GM19438 (cell line): ENCODE measurements around the gene PPP2R5A.
"Not testable (repeated sequence)": the region's sequence is repeated elsewhere in the genome, so short reads cannot be mapped to it uniquely, and the experiment has no call there.

ENCODE experiments used
- ATAC-seq: cut with Tn5 transposase; IDR thresholded peaks from one replicate; pipeline ENCODE4 v1.9.1; 2021; ENCODE audit warnings: low read depth; ENCODE audit not compliant: unreplicated experiment

The PPP2R5A gene

DNA sequence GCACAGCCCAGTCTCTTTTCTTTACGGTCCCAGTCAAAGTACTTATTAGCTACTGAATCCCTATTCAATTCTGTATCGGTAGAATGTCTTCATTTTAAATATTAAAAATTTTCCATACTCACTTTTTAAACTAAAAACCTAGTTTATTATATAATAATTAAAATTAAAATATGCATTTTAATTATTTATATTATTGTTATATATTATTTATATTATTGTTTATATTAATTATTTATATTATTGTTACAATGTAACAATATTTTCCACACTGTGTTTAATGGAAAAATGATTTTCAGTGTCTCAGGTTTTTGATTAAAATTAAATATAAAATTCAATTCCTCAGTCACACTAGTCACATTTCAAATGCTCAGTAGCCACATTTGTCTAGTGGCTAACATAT is 18.2 kb upstream of the PPP2R5A start:
- no peak for ATAC-seq

DNA sequence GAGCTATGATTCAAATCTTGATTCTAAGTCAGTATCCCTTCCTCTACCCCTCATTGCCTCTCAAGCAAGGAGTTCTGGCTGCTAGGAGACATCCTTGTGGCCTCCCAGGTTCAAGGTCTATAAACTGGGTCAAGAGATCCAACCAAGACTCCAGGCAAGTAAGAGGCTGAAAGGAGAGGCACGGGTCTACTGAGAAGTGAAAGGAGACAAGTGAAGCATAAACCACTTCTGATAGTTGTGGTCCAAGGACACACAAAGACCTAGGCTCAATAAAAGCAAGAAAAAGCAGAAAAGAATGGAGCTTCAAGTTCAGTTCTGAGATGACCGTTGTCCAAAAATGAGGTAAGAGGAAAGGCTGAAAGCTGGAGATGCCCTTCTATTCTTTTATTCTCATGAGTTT is 17.8 kb upstream of the PPP2R5A start:
- ATAC-seq: no peak

GRCh38 chr1:212269306-212269705 is 15.9 kb upstream of the PPP2R5A start:
- ATAC-seq: no peak

GRCh38 chr1:212270564-212270963 is 14.6 kb upstream of the PPP2R5A start:
- no peak for ATAC-seq

DNA sequence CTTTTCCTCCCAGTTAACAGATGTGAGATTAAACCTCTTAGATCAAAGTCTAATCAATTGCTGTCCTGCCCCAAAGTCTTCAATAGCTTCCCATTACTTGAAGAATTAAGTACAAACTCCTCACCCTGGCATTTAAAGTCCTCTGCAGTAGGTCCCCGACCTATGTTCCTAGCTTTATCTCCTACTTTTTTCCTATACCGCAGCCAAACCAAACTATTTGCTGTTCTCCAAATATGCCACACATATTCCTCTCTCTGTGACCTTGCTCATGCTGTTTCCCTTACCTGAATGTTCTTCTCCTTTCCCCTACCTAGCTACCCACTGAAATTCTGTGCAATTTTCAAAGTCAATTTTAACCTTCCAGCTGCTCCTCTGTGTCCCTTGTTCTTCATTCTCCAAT is 14.0 kb upstream of the PPP2R5A start:
- ATAC-seq: no peak

DNA sequence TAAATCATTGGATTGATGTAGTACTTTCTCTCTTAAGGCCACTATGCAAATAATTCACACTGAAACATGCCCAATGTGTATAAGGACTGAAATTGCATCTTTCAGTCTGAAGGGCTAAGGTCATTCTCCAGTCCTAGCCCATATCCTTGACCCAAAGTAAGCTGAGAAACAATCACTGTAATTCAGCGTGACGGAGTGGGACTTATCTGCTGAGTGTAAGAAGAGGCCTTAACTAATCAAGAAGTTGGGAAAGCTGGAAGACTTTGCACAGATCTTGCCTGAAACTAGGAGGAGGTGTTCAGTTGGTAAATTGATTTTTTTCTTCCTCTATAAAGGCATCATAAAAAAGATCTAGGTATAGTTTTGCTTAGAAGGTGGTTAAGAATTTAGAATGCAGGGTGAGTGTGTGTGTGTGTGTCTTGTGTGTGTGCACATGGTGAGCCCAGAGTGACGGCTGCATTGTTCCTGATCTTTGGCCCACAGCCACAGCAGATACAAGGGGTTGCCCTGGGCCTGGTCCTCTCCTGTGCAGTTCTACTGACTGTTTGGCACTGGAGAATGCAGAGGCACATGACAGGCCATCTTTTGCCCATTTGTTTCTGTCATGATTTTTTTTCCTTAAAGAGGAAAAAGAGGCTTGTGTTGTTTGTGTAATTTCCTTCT is 13.3 kb upstream of the PPP2R5A start:
- no peak for ATAC-seq

DNA sequence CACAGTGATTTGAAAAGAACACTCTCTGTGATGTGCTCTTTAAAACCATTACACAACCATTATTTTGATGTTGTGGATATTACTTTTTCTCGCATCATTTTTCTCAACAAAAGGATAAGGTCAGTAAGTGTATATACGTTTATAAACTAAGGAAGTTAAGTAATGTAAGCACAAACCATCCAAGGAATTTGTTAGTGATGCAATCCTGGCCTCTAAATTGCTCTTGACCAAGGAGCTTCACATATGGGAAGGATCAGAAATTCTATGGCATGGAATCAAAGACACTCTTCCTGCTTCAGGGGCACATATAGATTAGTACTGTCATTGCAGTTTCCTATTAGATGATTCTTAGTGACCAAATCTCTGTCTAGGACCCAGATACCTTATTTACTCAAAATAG is 3.6 kb upstream of the PPP2R5A start:
- no peak for ATAC-seq

DNA sequence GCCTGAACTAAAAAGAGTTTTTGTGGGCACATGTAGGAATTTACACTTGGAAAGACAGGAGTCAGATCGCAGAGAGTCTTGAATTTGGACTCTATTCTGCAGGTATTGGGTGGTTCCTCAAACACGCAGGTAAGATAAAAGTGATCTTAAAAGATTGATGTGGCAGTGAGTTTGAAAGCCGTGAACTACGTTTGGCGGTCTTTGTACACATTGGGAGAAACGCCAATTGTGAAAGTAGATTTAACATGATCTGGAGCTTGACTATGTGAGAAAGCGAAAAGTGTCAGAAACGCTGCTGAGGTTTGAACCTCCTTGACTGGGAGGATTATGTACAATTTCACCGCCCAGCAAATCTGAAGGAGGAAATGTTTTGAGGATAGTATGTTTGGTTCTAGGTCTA is 1.5 kb upstream of the PPP2R5A start:
- no peak for ATAC-seq

- ATAC-seq: no peak
These were observed 872 bp upstream of the PPP2R5A start for GRCh38 chr1:212284332-212284743.

DNA sequence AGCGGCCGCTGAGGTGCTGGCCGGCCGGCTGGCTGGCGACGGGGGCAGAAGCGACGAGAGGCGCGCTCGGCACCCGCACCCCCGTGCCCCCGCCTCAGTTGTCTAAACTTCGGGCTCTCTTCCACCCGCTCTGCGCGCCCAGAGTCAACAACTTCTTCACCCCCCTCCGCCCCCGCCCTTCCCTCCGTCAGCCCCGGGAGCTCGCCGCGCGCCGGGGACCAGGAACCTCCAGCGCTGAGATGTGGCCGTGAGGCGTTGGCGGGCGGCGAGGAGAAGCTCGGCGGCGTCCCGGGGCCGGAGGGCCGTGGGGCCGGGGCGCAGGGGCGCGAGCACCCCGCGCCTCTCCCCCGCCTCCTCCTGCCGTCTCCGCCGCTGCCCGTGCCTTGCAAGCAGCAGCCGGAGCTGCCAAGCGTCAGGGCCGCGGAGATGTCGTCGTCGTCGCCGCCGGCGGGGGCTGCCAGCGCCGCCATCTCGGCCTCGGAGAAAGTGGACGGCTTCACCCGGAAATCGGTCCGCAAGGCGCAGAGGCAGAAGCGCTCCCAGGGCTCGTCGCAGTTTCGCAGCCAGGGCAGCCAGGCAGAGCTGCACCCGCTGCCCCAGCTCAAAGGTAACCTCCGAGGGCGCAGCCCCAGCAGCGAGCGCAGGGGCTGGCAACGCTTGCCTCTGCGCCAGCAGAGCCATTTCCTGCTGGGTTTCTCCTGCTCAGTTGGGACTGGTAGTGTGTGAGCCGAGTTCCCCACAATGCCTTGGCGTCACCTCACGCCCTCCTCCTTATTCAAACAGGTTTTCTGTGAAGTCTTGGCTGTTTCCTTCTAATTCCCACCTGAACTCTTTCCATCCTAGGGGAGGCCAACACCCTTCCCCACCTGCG is 710 bp downstream of the PPP2R5A start:
- peak; percentile 16 for ATAC-seq

DNA sequence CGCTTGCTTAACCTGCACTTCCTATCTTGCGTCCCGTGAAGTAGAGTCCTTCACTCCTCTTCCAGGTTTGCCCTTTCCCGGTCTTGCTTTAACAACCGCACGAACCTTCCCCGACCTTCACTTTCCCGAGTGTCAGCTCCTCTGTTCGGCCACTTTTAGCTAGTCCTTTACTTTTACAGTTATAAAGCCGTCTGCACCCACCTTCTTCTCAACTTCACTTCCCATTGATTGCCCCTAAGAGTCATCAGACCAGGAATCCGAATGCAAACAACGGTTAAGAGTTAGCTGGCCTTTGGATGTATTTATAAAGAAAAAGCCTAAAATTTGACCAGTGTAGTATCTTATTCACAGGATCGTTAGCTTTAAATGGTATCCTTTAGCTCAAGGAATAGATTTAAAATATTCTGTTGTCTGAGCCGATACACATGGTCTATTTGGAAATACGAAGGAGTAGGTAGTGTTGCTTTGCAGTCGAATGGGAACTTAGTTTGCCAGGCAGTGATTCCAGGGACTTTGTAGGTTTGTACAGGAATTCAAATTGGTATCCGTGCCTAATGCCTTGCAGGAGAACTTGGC is 1.4 kb downstream of the PPP2R5A start:
- no peak for ATAC-seq

DNA sequence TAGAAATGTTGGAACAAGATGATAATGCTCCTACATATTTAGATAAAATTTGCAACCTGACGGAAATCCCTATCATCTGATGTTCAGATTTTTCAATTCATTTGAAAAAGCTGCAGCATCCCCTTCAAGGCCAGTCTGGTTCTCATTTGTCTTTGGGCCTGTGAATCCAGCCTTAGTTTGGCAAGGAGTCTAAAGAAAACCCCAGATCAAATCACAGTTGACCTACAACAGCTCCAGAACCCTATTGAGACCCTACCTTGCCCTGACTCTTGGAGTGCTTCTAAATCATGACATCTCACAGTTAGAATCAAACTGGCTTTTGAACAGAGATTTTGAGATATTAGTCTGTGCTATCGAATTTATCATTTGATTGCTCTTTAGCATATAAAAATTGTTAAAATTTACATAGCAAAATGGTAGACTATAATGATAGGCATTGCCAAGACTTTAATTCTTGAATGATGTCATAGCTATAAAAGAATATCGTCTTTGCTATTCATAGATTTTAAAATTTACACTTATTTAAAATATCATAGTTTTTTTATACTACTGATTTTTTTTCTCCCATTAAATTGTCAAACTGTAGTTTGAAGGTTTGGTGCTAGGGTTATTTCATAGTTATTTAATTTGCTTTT is 2.2 kb downstream of the PPP2R5A start:
- no peak for ATAC-seq

DNA sequence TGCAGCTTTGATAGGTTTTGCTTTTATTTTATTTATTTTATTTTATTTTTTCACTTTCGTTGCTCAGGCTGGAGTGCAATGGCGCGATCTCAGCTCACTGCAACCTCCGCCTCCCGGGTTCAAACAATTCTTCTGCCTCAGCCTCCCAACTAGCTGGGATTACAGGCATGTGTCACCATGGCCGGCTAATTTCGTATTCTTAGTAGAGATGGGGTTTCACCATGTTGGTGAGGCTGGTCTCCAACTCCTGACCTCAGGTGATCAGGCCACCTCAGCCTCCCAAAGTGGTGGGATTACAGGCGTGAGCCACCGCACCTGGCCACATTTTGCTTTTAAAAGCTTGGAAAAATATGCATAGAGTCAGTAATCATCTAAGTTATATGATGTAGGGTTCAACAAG is 2.8 kb downstream of the PPP2R5A start:
- not testable (repeated sequence) for ATAC-seq

GRCh38 chr1:212288615-212289014 is 3.4 kb downstream of the PPP2R5A start:
- ATAC-seq: no peak

- no peak for ATAC-seq
These were observed 4.3 kb downstream of the PPP2R5A start for GRCh38 chr1:212289262-212290077.

DNA sequence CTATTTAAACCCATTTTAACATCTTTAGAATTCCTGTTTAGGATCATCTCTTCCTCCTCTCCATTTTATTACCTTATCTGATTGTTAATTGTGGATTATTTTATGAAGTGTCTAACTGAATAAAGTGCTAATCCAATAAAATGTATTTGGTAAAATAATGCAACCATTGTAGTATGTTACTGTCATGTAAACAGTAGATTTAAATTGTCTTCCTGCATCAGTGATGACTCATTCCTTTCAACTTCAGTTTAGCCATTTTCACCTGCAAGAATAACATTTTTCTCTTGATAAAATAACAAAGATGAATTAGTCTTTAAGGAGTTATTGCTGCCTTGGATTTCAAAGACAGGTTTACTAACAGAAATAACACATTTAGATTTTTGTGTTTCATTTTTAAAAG is 5.4 kb downstream of the PPP2R5A start:
- ATAC-seq: no peak

GRCh38 chr1:212291505-212292134 is 6.4 kb downstream of the PPP2R5A start:
- no peak for ATAC-seq

DNA sequence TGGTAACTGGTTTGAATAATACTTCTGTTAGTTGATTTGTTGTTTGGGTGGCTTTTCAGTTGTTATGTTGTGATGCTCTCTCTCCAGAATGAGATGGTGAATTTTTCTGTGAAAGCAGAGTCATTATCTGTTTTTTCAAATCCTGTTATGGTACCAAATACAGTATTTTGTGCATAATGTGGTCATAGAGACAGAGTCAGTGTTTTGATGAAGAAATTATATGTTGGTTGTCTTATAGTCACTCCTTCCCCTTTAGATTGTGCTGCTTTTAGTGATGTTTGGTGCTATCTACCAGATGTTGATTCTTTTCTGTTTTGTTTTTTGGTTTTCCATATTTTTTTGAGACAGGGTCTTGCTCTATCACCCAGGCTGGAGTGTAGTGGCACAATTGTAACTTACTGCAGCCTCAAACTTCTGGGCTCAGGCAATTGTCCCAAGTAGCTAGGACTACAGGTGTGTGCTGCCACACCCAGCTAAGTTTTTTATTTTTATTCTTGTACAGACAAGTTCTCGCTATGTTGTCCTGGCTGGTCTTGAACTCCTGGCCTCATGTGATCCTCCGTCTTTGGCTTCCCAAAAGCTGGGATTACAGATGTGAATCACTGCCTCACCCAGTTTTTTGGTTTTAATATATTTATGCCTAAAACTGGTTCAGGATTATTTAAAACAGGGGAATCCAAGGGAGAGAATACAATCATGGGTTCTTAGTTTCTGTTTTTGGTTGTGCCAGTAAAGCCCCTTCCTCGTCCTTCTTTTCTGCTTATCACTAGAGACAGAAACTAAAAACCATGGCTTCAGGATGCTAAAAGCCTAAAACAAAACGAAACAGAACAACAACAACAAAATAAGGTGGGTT is 7.3 kb downstream of the PPP2R5A start:
- ATAC-seq: no peak

DNA sequence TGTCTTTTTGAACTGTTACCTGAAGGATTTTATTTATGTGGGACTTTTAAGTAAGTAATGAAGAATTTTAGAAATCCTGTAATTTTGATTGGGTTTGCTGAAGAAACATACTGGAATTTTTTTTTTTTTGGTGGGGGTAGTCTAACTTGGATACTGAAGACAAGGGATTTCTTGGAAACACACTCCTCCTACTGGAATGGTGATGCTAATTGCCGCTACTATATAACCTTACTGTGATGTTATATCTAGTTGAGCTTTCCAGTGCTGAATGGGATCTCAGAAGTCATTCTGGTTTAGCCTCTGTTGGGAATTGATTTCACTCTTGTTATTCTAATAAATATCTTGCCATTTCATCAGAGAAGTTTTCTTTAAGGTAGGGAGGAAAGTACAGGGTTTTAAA is 8.4 kb downstream of the PPP2R5A start:
- no peak for ATAC-seq
